GM12874 (cell line): ENCODE measurements around the gene CKAP2.

Experiments used
- TF ChIP-seq, protein P1 (sequence below): IDR thresholded peaks from 2 replicates; pipeline ENCODE4 v1.5.1; 2011; ENCODE audit warnings: low read depth, mild to moderate bottlenecking, control low read depth, low read length, moderate library complexity; ENCODE audit not compliant: insufficient read depth

Gene CKAP2

DNA sequence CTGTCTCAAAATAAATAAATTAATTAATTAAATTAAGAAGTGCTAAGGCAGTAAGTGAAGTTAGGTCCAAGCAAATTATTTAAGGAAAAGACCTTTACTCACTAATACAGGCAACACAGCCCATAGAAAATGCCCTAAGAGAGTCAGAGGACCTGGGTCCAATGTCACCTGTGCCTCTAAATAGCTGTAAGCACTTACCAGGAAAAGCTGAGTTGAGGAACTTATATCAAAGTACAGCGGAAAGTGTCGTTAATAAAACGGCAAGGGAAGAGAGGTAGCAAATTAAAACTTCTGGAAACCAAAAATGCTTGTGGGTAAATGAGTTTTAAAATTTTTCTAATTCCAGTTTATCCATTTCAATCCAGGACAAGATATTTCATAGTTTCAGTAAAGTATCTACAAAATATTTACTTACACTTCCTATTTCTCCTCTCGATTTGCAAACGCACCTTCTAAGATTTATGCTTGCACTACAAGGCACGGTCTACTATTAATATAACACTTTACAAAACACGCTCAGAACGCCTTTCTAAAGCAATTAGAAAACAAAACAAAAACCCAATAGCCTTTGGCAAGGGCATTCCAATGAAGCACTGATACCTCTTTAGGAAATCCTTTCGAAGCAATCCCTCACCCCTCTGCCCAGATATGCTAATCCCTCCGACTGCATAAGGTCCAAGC lies 5.8 kb upstream of the CKAP2 start:
- TF ChIP-seq, protein P1, sequence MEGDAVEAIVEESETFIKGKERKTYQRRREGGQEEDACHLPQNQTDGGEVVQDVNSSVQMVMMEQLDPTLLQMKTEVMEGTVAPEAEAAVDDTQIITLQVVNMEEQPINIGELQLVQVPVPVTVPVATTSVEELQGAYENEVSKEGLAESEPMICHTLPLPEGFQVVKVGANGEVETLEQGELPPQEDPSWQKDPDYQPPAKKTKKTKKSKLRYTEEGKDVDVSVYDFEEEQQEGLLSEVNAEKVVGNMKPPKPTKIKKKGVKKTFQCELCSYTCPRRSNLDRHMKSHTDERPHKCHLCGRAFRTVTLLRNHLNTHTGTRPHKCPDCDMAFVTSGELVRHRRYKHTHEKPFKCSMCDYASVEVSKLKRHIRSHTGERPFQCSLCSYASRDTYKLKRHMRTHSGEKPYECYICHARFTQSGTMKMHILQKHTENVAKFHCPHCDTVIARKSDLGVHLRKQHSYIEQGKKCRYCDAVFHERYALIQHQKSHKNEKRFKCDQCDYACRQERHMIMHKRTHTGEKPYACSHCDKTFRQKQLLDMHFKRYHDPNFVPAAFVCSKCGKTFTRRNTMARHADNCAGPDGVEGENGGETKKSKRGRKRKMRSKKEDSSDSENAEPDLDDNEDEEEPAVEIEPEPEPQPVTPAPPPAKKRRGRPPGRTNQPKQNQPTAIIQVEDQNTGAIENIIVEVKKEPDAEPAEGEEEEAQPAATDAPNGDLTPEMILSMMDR, result no peak

DNA sequence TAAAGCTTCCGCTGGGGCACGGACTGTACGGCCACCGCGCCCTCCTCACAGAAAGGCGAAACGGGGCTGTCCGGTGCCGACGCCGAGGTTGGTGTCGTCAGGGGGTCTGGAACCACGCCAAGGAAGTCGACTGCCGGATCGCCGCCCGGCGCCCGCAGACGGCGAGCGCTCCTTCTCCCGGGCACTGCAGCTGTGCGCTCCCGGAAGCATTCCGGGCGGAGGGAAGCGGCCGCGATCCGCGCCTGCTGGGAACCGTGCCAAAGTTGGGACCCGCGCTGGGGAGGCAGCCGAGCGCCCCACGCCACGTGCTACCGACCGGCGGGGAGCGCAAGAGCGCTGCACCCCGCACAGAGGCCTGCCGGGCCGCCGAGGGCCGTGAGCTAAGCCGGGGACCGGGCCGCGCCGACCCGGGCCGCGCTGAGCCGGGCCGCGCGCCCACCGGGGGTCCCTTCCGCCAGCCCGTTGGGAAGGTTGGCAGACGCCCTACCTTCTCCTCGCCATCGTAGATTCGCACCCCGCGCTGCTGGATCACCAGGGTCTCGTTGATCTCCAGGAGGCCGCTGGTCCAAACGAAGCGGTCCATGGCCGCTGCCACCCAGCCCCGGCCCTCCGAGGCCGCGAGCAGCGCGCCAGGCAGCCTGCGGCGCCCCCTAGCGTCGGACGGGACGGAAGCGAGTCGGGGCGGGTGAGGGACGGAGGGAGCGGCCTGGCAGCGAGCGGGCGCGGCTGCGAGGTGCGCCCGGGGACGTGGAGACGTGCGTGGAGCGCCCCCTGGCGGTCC lies 5.1 kb upstream of the CKAP2 start, which contains the start of gene VPS36:
VPS36 (minus strand) TSS at position 623 of the 781 bp plus-strand sequence; CDS start at position 583, 40 bp downstream.
- TF ChIP-seq, protein P1, result peak; percentile 98

DNA sequence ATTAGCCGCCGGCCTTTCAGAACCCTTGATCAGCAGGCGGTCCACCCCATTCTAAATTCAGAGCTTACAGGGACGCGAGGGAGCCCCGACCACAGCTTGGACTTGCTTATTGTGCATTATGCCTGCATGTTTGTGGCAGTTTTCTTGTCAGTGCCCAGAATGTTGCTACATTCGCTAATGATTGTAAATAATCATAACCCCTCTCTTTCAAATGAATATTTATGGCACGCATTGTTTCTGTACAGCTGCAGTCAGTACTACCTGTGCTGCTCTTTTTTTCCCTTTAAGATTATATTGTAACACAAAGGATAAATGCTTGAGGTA lies 4.5 kb upstream of the CKAP2 start:
- TF ChIP-seq, protein P1, result no peak

DNA sequence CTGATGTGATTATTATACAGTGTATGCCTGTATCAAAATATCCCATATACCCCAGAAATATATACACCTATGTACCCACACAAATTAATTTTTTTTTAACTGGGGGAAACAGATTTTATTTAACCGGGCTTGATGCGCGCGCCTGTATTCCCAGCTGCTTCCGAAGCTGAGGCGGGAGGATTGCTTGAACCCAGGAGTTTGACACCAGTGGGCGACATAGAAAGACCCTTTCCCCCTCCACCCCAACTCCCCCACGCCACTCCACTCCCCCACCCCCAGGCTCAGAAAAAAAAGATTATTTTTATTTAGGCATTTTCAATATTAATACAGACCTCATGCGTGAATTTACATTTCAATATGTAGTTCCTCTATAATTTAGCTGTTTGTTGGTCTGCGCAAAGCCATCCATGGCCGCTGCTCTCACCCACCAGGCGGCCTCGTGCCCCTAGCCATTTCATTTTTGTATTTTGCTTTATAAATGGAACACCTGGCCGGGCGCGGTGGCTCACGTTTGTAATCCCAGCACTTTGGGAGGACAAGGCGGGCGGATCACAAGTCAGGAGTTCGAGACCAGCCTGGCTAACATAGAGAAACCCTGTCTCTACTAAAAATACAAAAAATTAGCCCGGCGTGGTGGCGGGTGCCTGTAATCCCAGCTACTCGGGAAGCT lies 4.0 kb upstream of the CKAP2 start:
- TF ChIP-seq, protein P1, result no peak

DNA sequence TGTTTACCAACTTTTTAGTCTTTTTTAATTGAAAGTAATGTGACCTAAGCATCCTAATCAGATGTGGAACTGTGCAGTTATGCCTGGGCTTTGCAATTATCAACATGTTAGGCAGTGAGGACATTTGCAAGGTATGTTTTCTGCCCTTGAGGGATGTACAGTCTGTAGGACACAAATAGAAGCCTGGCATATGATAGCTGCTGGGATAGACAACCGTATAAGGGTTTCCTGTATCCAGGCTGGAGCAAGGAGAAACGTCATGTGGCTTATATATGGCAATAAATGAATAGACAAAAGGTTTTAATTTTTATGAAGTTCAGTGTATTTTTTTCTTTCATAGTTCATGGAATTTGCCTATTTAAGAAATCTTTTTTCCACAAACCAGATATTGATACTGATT lies 2.8 kb upstream of the CKAP2 start:
- TF ChIP-seq, protein P1, result no peak

DNA sequence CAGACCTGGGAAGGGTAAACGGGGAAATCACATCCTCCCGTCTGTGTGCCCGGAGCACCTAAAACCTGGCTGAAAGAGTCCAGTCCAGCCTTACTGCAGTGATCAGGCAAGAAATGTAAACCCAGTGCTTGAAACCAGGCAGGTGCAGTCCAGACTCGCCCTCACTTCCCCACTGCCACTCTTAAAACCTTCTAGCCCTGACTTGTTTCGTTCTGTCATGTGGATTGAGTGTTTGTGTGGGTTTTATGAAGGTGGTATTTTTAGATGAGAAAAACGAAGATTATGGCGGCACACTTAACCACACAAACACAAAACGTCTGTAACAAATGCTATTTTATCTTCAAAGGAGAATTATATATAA lies 839 bp upstream of the CKAP2 start:
- TF ChIP-seq, protein P1, result no peak

DNA sequence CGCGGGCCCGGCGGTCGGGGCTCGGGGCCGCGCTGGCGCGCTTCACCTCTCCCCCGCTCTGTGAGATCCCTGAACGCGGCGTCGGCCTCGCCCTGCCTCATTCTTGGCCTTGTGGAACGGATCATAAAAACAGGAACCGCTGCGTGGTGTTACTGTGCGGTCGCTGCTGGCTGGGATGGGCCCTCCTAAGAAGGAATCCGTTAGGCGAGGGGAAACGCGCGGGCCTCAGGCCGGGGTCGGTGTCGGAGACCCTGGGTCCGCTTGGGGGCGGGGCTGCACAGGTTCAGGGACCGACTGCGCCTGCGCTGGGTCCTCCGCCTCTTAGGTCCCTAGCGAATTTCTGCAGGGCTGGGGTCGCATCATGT lies 381 bp downstream of the CKAP2 start:
- TF ChIP-seq, protein P1, result no peak
